Measurements from ENCODE around the gene ACSL5. TPM values are rescaled to one million over a fixed set of nuclear protein-coding genes. Genes with fewer than 3 reads are reported as not detected.

The ACSL5 gene
- total and polyA plus RNA-seq, 2 experiments from 2014 or later: not detected

DNA sequence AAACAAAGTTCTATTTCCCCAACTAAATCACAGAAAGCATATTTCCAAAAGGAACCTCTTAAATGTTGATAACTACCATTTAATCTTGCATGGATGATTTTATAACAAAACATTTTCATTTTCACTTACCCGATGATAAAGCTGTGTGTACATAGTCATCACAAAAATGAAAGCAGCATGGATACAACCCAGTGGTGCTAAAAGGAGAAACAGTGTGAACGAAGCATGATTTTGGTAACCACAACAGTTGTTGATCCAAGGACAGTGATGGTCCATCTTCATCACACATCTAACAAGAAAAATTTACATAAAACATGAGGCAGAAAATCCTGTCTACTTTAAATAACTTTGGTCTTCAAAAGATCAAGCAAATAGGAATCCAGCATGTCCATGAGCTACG is 68.1 kb downstream of the ACSL5 start (continued):
- TF ChIP-seq, protein P1, sequence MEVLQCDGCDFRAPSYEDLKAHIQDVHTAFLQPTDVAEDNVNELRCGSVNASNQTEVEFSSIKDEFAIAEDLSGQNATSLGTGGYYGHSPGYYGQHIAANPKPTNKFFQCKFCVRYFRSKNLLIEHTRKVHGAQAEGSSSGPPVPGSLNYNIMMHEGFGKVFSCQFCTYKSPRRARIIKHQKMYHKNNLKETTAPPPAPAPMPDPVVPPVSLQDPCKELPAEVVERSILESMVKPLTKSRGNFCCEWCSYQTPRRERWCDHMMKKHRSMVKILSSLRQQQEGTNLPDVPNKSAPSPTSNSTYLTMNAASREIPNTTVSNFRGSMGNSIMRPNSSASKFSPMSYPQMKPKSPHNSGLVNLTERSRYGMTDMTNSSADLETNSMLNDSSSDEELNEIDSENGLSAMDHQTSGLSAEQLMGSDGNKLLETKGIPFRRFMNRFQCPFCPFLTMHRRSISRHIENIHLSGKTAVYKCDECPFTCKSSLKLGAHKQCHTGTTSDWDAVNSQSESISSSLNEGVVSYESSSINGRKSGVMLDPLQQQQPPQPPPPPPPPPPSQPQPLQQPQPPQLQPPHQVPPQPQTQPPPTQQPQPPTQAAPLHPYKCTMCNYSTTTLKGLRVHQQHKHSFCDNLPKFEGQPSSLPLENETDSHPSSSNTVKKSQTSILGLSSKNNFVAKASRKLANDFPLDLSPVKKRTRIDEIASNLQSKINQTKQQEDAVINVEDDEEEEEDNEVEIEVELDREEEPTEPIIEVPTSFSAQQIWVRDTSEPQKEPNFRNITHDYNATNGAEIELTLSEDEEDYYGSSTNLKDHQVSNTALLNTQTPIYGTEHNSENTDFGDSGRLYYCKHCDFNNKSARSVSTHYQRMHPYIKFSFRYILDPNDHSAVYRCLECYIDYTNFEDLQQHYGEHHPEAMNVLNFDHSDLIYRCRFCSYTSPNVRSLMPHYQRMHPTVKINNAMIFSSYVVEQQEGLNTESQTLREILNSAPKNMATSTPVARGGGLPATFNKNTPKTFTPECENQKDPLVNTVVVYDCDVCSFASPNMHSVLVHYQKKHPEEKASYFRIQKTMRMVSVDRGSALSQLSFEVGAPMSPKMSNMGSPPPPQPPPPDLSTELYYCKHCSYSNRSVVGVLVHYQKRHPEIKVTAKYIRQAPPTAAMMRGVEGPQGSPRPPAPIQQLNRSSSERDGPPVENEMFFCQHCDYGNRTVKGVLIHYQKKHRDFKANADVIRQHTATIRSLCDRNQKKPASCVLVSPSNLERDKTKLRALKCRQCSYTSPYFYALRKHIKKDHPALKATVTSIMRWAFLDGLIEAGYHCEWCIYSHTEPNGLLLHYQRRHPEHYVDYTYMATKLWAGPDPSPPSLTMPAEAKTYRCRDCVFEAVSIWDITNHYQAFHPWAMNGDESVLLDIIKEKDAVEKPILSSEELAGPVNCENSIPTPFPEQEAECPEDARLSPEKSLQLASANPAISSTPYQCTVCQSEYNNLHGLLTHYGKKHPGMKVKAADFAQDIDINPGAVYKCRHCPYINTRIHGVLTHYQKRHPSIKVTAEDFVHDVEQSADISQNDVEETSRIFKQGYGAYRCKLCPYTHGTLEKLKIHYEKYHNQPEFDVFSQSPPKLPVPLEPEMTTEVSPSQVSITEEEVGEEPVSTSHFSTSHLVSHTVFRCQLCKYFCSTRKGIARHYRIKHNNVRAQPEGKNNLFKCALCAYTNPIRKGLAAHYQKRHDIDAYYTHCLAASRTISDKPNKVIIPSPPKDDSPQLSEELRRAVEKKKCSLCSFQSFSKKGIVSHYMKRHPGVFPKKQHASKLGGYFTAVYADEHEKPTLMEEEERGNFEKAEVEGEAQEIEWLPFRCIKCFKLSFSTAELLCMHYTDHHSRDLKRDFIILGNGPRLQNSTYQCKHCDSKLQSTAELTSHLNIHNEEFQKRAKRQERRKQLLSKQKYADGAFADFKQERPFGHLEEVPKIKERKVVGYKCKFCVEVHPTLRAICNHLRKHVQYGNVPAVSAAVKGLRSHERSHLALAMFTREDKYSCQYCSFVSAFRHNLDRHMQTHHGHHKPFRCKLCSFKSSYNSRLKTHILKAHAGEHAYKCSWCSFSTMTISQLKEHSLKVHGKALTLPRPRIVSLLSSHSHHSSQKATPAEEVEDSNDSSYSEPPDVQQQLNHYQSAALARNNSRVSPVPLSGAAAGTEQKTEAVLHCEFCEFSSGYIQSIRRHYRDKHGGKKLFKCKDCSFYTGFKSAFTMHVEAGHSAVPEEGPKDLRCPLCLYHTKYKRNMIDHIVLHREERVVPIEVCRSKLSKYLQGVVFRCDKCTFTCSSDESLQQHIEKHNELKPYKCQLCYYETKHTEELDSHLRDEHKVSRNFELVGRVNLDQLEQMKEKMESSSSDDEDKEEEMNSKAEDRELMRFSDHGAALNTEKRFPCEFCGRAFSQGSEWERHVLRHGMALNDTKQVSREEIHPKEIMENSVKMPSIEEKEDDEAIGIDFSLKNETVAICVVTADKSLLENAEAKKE (CRISPR knock-in tag; IDR thresholded peaks at IDR 0.05): no peak
- TF ChIP-seq JUNB (IDR thresholded peaks at IDR 0.05; ENCODE audit: unreplicated experiment): no peak
- TF ChIP-seq NANOG (IDR thresholded peaks at IDR 0.05; ENCODE audit: borderline replicate concordance): no peak
- no peak for TF ChIP-seq EZH2 (IDR thresholded peaks at IDR 0.05; ENCODE audit: low read depth, unreplicated experiment)
- TF ChIP-seq STAT1 (IDR thresholded peaks at IDR 0.05; ENCODE audit: unreplicated experiment): no peak
- no peak for TF ChIP-seq POLR2AphosphoS5 (IDR thresholded peaks at IDR 0.05; ENCODE audit: low read depth)

DNA sequence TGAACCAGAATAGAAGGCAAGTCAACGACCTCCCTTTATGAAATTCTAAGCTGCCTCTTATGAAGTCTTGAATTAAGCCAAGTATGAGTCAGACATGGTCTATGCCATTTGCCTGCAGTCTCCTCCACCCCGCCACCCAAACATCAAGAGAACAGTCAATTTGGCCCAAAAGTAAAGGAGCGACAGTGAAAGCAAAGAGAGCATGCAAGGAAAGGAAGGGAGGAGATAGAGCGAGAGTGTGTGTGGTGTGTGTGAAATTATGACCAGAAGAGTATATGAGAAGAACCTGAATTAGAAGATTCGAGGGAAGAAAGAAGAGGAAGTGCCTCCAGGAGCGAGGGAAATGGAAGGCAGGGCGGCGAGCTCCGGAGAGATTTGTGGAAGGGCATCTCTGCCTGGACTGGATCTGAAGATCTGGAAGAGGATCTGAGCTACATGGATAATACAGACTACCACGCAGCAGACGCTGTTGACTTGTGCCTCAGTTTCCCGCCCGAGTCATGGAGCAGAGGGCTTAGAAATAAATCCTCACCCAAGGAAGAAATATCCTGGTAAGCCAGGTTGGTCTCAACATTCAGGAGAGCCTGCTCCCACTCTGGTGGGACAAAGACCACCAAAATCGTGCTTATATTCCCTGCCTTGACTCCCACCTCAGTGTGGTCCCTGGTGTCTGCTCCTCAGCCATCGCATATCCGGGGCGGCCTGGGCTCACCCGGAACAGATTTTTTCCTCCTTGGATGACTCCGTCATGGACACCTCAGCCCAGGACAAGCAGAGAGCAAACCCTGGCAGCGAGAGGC is 72.3 kb downstream of the ACSL5 start:
- DNase-seq (ENCODE audit: low spot score) (no peak), ATAC-seq (no peak)
- Histone ChIP-seq H3F3A (replicated peaks; ENCODE audit: low read depth) (no peaks in the 10 kb centered on the region), H3K79me2 (replicated peaks; ENCODE audit: insufficient read depth) (peaks cover 56% of the 10 kb centered on the region), H3K4me2 (peak overlapping the region; percentile 84), H3K9me2 (ENCODE audit: insufficient read depth) (no peaks in the 10 kb centered on the region), H2AFZ (peak overlapping the region; percentile 100), H3K27ac (ENCODE audit: low read depth) (peak overlapping the region; percentile 99; the same call in 1 of the 2 replicates), H3K4me3 (peak overlapping the region; percentile 99), H3K27me3 (ENCODE audit: insufficient read depth) (no peaks in the 10 kb centered on the region), H4K20me1 (replicated peaks; ENCODE audit: insufficient read depth) (peaks cover 12% of the 10 kb centered on the region; the same call in 1 of the 2 replicates), H3K36me3 (ENCODE audit: insufficient read depth) (peaks cover 11% of the 10 kb centered on the region; the same call in 1 of the 2 replicates), H3K4me1 (ENCODE audit: insufficient read depth) (peaks cover 12% of the 10 kb centered on the region)
- Mint-ChIP-seq H3K9me3 (no peaks in the 10 kb centered on the region; the same call in 2 of the 3 replicates), H3K4me1 (peaks cover 13% of the 10 kb centered on the region; the same call in 2 of the 3 replicates), H3K4me3 (peak overlapping the region; percentile 91), H3K36me3 (ENCODE audit: low read depth) (peaks cover 14% of the 10 kb centered on the region), H3K27ac (peak overlapping the region; percentile 99), H3K27me3 (ENCODE audit: insufficient read depth, low read depth, poor library complexity) (peaks cover 13% of the 10 kb centered on the region)
- TF ChIP-seq, protein P2, sequence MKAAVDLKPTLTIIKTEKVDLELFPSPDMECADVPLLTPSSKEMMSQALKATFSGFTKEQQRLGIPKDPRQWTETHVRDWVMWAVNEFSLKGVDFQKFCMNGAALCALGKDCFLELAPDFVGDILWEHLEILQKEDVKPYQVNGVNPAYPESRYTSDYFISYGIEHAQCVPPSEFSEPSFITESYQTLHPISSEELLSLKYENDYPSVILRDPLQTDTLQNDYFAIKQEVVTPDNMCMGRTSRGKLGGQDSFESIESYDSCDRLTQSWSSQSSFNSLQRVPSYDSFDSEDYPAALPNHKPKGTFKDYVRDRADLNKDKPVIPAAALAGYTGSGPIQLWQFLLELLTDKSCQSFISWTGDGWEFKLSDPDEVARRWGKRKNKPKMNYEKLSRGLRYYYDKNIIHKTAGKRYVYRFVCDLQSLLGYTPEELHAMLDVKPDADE (IDR thresholded peaks at IDR 0.05): no peak; the same call in 1 of the 2 replicates
- TF ChIP-seq ZNF114 (CRISPR knock-in tag; IDR thresholded peaks at IDR 0.05): no peak
- no peak for TF ChIP-seq POLR2AphosphoS5 (IDR thresholded peaks at IDR 0.05; ENCODE audit: low read depth)
- TF ChIP-seq, protein P3, sequence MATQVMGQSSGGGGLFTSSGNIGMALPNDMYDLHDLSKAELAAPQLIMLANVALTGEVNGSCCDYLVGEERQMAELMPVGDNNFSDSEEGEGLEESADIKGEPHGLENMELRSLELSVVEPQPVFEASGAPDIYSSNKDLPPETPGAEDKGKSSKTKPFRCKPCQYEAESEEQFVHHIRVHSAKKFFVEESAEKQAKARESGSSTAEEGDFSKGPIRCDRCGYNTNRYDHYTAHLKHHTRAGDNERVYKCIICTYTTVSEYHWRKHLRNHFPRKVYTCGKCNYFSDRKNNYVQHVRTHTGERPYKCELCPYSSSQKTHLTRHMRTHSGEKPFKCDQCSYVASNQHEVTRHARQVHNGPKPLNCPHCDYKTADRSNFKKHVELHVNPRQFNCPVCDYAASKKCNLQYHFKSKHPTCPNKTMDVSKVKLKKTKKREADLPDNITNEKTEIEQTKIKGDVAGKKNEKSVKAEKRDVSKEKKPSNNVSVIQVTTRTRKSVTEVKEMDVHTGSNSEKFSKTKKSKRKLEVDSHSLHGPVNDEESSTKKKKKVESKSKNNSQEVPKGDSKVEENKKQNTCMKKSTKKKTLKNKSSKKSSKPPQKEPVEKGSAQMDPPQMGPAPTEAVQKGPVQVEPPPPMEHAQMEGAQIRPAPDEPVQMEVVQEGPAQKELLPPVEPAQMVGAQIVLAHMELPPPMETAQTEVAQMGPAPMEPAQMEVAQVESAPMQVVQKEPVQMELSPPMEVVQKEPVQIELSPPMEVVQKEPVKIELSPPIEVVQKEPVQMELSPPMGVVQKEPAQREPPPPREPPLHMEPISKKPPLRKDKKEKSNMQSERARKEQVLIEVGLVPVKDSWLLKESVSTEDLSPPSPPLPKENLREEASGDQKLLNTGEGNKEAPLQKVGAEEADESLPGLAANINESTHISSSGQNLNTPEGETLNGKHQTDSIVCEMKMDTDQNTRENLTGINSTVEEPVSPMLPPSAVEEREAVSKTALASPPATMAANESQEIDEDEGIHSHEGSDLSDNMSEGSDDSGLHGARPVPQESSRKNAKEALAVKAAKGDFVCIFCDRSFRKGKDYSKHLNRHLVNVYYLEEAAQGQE (IDR thresholded peaks at IDR 0.05; ENCODE audit: unreplicated experiment): no peak
- no peak for TF ChIP-seq NANOG (IDR thresholded peaks at IDR 0.05; ENCODE audit: borderline replicate concordance)
- TF ChIP-seq STAT1 (IDR thresholded peaks at IDR 0.05; ENCODE audit: unreplicated experiment): no peak
- TF ChIP-seq CREB1 (CRISPR knock-in tag; IDR thresholded peaks at IDR 0.05; ENCODE audit: low read depth): no peak

Measured in GM23338 (cell line).